ES-I3 (cell line): ENCODE results near the gene AP1G1.

Experiments
- H3K36me3 ChIP-seq: 2 replicates; pipeline ENCODE4 v1.6.1; 2013; ENCODE audit warnings: mild to moderate bottlenecking, low read length, control low read depth, moderate library complexity; ENCODE audit not compliant: insufficient read depth
- H3K4me1 ChIP-seq: 2 replicates; pipeline ENCODE4 v1.6.1; 2013; ENCODE audit warnings: mild to moderate bottlenecking, control low read depth, low read length; ENCODE audit not compliant: insufficient read depth
- H3K9ac ChIP-seq: 2 replicates; pipeline ENCODE4 v1.6.1; 2013; ENCODE audit warnings: low read depth, mild to moderate bottlenecking, low read length, moderate library complexity
- H3K9me3 ChIP-seq: 2 replicates; pipeline ENCODE4 v1.6.1; 2013; ENCODE audit warnings: mild to moderate bottlenecking, low read length, moderate library complexity; ENCODE audit not compliant: control insufficient read depth, insufficient read depth

Gene AP1G1

DNA sequence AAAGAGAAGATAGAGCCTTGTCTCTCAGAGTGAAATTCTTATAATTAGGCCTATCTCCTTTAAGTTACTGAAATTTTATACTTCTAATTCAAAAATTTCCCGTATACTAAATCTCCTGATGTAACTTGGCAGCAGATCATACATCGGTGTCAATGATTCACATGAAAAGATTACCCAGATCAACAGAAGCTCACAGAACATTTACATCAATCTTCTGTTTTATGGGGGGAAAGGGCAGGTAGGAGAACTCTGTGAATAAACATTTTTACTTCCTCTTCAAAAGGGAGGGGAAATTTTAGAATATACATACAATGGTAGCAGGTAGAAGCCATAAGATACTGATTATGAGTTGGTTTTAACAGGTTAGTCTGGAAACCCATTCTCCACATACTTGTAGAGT, 127.3 kb downstream of the AP1G1 start:
- Histone ChIP-seq H3K9me3 (no peaks in the 10 kb centered on the region), H3K9ac (no peak overlapping the region), H3K4me1 (no peaks in the 10 kb centered on the region), H3K36me3 (peaks cover 8% of the 10 kb centered on the region; the same call in 1 of the 2 replicates)
